Measurements from ENCODE around the gene MGAT4C. TPM values are rescaled to one million over a fixed set of nuclear protein-coding genes. Genes with fewer than 3 reads are reported as not detected.
A peak's percentile ranks its signal among the peaks of the same experiment; 100 is the strongest.
"Not testable (repeated sequence)": the region's sequence is repeated elsewhere in the genome, so short reads cannot be mapped to it uniquely, and the experiment has no call there.

MGAT4C gene
- 11.6 TPM for total RNA-seq (ENCODE audit: insufficient read depth, low replicate concordance)

DNA sequence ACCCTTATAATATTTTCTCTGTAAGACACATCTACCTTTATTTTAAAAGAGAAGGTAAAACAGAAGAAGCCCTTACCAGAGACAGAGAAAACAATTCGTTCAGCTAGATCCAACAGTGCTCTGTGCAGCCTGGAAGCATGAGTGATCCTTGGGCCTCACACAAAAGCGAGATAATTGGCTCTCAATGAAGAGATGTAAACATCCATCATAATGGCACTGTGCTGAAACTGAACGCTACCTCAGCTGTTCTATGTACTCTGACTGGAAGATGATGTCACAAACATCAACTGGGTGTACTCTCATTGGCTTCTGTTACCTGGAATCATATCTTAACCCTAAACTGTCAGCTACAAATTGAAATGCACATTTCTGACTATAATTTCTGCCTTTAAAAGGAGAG is at the start of gene MGAT4C:
TSS of gene MGAT4C (minus strand) at position 229 of the 400 bp plus-strand sequence.
- no peak for DNase-seq (ENCODE audit: low spot score)

DNA sequence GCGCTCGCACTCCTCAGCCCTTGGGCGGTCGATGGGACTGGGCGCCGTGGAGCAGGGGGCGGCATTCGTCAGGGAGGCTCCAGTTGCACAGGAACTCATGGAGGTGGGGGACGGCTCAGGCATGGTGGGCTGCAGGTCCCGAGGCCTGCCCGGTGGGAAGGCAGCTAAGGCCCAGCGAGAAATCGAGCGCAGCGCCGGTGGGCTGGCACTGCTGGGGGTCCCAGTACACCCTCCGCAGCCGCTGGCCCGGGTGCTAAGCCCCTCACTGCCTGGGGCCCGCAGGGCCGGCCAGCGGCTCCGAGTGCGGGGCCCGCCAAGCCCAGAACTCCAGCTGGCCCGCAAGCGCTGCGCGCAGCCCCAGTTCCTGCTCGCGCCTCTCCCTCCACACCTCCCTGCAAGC is 40.2 kb upstream of the MGAT4C start:
- not testable (repeated sequence) for DNase-seq (ENCODE audit: low spot score)

DNA sequence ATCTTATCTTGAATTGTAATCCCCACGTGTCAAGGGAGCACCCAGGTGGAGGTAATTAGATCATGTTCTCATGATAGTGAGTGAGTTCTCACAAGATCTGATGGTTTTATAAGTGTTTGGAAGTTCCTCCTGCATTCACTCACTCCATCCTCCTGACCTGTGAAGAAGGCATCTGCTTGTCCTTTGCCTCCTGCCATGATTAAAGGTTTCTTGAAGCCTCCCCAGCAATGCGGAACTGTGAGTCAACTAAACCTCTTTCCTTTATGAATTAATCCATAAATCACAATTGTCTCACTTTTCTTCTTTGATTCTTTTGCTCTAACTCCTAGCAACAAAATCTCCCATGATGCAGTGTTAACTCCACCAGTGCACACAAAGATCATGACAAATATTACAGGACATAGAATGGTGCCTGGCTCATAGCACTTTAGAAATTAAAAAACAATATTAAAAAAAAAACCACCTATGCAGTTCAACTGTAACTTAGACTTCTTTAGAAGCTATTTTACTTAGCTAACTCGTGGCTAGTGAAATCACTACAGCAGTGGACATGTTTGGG is 37.6 kb upstream of the MGAT4C start:
- no peak for DNase-seq (ENCODE audit: low spot score)

DNA sequence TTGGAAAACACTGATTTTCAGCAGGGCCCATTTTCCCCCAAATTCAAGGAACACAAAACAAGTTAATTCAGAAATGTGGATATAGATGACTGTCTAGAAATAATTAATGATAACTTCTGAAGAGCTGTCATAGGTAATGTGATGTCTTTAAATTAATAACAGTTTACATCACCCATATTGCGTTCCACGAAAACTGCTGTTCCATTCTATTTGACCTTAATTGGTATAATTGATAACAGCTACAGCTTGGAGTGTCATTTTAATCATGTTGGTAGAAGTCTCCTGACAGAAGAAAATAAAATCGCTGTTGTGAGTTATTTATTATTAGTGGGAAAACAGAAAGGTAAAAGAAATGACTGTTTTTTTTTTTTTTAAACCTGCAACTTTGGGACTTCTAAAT is 36.3 kb upstream of the MGAT4C start:
- no peak for DNase-seq (ENCODE audit: low spot score)

DNA sequence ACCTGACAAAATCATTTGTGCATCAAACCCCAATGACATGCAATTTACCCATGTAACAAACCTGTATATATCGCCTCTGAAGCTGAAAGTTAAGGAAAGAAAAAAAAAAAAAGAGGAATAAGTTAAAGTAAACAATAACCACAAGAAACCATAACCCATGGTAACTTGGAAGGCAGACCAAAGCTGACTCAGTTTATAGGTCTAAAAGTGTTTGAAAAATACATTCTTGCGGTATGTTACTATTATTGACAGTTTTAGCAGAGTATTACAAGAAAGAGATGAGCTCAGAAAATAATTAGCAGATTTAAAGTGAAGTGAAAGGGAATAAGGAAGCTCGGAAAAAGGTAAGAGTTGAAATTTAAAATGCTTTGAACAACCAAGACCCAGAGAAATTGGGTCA is 34.4 kb upstream of the MGAT4C start:
- no peak for DNase-seq (ENCODE audit: low spot score)

DNA sequence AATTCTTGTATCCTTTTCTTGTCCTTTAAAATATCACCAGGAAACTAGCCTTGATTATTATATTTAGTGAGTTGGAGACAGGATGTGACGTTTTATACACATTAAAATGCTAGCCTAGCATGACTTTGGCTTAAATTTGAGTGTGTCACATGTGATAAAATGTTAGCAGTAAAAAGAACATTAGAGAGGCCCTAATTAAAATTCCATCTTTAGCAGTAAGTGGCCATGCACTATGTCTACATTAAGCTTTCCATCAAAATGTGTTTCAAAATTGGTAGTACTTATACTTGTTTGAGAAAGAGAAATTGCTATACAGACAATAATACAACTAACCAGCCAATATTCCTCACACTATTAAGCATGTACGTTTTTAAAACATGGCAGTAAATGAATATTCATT is 29.9 kb upstream of the MGAT4C start:
- no peak for DNase-seq (ENCODE audit: low spot score)

GRCh38 chr12:86283620-86284019 is 27.4 kb upstream of the MGAT4C start:
- peak; percentile 52 for DNase-seq (ENCODE audit: low spot score)

GRCh38 chr12:86275356-86275755 is 19.2 kb upstream of the MGAT4C start:
- no peak for DNase-seq (ENCODE audit: low spot score)

GRCh38 chr12:86265329-86265695 is 9.1 kb upstream of the MGAT4C start:
- DNase-seq (ENCODE audit: low spot score), result no peak

DNA sequence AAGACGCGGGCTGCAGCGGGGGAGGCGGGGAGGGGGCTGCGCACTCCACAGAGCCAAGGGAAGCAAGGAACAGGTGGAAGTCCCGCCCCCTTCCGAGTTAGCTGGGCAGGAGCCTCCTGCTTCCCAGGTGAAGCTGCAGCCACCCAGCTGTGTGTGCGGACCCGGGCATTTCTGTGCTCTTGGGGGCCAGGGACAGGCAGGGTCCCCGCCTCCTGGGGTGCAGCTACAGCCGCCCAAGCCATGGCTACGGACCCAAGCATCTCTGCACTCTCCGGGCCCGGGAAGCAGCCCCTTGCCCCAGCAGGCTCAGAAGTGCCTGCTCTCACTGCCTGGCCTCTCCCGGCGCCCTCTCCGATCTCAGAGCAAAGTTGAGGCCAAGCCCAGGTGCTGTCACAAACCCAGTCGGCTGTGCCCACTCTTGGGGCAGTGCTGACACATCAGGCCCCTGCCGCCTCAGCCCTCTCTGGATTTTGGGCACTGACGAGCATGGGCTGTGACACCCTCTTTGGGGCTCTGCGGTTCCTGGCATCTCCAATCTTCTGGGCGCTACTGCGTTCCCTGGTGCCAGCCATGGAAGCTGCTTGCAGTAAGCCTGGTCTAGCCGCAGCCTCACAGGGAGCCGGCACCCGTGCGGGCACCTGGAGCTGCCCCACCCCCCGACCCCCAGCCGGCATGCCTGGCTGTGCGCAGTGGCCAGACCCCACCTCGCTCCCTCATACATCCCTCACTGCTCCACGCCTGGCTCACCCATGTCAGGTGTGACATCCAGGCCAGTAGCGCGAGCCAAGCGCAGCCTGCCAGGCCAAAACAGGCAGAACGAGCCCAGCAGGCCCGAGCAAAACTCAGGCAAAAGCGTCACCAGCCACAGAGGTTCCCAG is 8.5 kb upstream of the MGAT4C start:
- peak; percentile 19 for DNase-seq (ENCODE audit: low spot score)

- DNase-seq (ENCODE audit: low spot score), result no peak
Observed at GRCh38 chr12:86261578-86261977, 5.4 kb upstream of the MGAT4C start.

DNA sequence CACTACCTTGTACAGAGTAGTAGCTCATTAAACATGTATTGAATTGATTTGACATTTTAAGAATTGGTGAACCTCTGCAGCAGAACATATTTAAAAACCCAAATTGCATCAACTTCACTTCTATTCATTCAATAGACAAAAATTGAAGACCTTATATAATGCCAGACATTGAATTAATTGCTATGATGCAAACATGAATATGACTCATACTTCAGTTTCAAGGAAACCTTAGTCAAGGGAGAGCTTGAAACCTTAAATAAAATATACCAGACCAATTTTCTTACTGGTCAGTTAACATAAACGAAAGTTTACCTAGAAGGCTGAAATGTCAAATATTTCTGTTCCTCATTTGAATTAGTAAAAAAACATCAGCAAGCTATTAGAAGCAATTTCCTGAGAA is 5.0 kb upstream of the MGAT4C start:
- no peak for DNase-seq (ENCODE audit: low spot score)

DNA sequence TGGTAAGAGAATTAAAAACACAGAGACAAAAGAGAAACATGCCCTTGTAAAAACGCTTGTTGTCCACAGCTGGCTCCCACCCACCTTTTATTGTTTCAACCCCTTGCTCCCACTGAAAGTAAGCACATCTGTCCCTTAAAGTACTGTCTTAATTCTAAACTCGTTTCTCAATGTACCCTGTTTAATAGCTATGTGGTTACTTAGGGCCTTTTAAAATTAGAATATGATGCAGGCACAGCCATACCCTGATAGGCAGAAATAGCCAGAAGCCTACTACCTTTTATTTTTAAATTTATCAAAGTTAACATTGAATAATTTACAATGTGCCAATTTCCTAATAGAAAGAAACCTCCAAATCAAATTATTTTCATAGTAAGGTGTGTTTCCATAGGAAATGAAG is 4.0 kb upstream of the MGAT4C start:
- no peak for DNase-seq (ENCODE audit: low spot score)

DNA sequence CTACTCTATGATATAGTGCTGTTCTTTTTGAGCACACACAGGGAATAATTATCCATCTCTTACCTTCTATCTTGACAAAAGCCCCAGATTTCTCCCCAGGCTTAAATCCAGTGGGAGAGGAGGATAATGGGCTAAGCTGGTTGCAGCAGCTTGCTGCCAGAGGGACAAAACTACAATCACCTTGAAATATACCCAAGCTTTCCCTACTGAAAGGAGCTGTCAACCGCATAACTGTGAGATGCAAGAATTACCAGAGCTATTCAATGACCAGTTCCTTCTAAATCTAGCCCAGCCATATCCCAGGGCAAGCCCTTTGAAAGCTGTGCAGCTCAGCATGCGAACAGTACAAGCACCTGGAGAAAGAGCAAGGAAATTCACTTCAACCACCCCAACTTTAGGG is 943 bp upstream of the MGAT4C start:
- DNase-seq (ENCODE audit: low spot score), result no peak

GRCh38 chr12:86254399-86255107 is 1.6 kb downstream of the MGAT4C start:
- DNase-seq (ENCODE audit: low spot score), result no peak

DNA sequence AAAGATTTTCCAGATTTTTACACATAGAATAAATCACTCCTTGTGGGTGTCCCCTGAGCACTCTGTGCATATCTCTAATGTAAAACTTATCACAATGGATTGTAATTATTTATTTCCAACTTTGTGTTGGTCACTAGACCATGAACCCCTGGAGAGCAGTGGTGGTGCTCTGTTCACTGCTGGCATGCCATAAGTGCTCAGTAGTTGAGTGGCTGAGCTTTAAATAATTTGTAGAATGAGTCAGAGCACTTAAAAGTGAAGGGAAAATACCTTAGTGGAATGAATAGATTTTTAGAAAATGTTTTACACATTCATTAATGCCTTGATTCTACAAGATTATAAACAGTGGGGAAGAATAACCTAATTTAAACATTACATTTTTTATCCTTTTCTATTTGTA is 6.3 kb downstream of the MGAT4C start:
- DNase-seq (ENCODE audit: low spot score), result no peak

- DNase-seq (ENCODE audit: low spot score), result no peak
Observed at GRCh38 chr12:86249276-86249675, 6.9 kb downstream of the MGAT4C start.

GRCh38 chr12:86247871-86248270 is 8.3 kb downstream of the MGAT4C start:
- no peak for DNase-seq (ENCODE audit: low spot score)

- DNase-seq (ENCODE audit: low spot score), result no peak
Observed at GRCh38 chr12:86241600-86241999, 14.6 kb downstream of the MGAT4C start.

- DNase-seq (ENCODE audit: low spot score), result no peak
Observed at GRCh38 chr12:86234316-86234855, 21.8 kb downstream of the MGAT4C start.

DNA sequence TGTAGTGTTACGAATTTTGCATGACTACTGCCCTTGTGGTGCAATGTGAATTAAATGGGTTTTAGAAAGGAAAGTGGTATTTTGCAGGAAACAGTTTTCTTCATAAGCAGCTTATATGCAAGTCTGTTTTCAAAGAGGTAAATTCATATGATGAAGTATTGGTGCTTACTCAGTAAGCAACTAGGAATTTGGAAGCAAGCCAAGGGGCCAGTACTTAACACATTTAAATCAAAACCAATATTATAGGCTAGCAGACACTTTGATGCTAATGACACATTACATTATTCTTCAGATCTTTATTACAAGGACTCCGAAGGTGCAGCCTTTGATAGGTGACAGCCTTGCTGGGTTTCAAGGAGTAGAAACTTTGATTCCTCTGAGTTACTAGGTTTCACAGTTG is 23.1 kb downstream of the MGAT4C start:
- no peak for DNase-seq (ENCODE audit: low spot score)

DNA sequence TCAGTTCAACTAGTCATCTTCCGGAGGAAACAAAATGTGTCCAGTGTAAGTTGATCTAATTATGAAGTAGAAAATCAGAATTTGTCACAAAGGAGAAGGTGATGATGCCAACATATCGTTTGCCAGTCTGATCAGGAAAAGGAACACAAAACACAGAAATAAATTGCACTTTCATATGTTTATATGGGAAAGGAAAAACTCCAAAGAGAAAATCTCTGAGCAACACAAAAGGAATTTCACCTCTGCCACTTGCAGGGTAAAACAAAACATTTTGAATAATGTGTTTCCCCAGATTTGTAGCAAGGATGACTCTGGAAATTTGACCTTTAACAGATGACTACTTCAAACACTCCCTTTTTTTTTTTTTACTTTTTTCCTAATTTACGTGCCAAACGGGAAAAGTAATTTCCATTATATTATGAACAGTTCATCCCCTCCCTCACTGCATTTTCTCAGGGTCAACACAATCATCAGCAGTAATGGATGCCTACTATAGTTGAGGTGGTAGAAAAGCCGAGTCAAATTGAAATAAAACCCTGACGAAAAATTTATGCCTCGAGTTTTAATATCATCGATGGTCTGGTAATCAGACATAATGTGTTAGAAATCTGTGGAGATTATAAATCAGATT is 25.6 kb downstream of the MGAT4C start:
- DNase-seq (ENCODE audit: low spot score), result no peak

Data from umbilical cord (tissue), 2 donors.